Hematopoietic multipotent progenitor cell treated with erythropoietin and hydrocortisone succinate and interleukin-3 and kit ligand, for 8 days (in vitro differentiated cells): ENCODE results near the gene UBE2J2.

Experiments used
- DNase-seq: peaks from one replicate; pipeline ENCODE4 v3.0.0-alpha.2; 2015

The UBE2J2 gene

GRCh38 chr1:1309251-1310108, 35.8 kb upstream of the UBE2J2 start:
- DNase-seq: peak; percentile 29

DNA sequence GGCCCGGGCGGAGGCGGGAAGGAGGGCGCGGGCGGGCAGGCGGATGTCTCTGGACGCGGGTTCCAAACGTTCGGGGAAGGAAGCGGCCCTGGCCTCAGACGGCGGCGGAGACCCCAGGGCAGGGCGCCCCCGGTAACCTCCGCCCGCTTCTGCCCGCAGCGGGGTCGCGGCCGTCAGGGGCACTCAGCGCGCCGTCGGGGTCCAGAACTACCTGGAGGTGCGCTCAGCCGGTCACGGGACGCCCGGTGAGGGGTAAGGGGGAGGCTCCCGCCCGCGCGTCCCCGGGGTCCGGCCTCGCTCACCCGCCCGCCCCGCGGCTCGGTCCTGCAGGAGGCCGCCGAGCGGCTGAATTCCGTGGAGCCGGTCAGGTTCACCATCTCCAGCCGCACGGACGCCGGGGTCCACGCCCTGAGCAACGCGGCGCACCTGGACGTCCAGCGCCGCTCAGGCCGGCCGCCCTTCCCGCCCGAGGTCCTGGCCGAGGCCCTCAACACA, 35.1 kb upstream of the UBE2J2 start:
- no peak for DNase-seq

DNA sequence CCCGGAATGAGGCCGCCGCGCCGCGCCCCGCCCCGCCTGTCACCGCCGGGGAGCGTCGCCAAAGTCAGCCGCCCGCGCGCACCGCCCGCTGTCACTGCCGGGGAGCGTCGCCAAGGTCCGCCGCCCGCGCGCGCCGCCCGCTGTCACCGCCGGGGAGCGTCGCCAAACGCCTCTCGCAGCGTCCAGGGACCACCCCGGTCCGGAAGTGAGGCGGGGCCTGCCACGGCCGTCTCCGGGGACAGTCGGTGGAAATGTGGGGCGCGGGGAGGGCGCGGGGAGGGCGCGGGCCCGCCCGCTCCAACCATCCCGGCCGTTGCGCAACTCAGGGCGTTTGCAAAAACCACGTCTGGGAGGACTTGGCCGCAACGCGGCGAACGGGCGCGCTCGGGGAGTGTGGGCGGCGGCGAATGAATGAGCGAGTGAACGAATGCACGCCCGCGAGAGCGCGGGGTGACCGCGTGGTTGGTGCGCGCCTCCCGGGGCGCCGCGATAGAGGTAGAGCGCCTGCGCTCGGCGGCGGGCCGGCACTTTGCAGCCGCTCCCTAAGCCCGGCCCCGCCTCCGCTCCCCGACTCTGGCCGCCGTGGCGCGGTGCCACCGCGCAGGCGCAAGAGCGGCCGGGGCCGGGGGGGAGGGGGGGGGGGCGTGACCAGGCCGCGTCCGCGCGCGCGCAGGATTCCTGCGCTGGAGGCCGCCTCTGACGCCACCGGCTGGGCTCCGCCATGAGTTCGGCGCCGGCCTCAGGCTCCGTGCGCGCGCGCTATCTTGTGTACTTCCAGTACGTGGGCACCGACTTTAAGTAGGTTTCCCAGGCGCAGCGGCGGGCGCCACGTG, 34.5 kb upstream of the UBE2J2 start, which contains the start of the genes ACAP3 and PUSL1:
TSS of gene ACAP3 (minus strand) at position 8 of the 833 bp plus-strand sequence. CDS start 115 bp downstream, outside the sequence.
TSS of gene PUSL1 (plus strand) at position 675 of the 833 bp plus-strand sequence. CDS start at position 722, 47 bp downstream.
- DNase-seq: peak; percentile 92

DNA sequence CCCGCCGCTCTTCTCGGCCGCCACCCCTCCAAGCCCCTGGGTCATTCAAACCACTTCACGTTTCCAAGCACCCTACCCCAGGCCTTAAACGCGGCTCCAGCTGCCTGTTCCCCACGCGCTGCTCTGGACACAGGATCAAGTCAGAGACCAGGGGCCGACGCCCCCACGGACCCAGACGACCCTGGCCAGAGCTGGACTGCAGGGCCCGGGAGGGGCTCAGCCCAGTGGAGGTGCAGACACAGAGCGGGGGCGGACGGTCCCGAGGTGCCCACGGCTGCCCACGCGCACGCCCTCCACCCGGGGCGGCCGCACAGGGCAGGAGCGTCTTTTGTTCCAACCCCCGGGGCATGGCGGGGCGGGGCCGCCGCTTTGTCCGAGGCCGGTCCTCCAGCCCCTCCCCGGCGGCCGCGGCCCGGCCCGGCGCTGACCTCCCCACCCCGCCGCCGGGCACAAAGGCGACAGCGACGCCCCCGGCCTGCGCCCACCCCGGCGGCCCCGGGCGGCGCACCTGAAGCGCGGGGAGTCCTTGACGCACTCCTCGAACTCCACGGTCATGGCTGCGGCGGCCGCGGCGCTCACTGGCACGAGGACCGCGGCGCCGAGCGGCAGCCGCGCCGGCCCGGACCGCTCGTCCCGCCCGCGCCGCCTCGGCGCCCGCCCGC, 33.7 kb upstream of the UBE2J2 start:
- no peak for DNase-seq

GRCh38 chr1:1306661-1307260, 33.1 kb upstream of the UBE2J2 start:
- DNase-seq: no peak

DNA sequence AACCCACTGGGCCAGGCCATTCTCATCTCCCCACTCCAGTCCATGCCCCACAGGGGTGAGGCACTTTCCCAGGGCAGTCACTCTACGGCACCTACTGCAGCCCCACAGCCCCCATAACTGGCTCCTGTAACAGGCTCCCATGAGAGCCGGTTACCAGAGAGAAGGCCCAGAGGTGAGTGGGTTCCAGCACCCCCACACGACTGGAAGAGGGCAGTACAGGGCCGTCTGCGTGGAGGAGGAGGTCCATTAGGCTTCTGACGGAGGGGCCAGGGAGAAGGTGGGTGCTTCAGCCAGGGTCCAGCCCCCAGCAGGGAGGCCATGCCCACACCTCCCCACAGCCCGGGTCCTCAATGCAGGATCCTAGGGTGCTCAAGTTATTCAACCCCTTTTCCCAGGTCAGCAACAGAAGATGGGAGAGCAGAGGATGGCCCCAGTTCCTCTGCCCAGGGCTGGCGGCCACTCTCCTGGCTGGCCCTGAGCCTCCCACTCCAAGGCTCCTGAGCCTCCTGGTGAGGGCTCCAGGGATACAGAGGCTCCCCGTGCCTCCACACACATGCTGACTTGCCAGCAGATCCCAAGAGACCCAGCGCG, 32.5 kb upstream of the UBE2J2 start:
- peak; percentile 45 for DNase-seq

DNA sequence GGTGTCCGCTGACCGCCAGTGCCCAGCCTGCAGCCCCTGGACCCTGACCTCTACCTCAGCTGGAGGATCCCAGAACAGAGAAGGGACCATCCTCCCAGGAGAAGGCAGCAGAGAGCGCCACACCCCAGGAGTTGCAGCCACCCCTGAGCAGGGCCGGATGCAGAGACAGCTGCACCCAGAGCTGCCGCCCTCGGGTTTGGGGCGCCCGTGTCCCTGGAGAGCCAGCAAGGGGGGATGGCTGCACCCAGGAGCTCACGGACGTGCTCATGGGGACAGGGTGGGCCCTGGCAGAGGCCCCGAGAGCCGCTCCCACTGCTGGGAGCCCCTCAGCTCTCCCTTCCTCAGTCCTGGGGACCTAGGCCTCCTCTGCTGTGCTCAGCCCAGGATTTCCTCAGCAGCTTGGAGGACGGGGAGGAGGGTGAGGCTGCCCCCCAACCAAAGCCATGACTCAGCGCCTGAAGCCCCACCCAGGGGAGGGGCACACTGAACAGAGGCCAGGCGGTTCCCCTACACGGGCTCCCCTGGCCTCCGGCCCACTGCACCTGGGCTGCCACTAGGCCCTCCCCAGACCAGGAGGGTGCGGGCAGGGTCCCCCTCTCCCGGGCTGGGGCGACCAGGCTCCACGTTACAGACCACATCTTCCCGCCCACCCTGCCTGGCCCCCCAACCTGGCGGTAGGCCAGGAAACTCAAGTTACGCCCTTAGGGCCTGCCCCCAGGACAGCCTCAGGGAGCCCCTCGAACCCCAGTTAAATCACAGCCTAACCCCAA, 31.8 kb upstream of the UBE2J2 start:
- peak; percentile 86 for DNase-seq

DNA sequence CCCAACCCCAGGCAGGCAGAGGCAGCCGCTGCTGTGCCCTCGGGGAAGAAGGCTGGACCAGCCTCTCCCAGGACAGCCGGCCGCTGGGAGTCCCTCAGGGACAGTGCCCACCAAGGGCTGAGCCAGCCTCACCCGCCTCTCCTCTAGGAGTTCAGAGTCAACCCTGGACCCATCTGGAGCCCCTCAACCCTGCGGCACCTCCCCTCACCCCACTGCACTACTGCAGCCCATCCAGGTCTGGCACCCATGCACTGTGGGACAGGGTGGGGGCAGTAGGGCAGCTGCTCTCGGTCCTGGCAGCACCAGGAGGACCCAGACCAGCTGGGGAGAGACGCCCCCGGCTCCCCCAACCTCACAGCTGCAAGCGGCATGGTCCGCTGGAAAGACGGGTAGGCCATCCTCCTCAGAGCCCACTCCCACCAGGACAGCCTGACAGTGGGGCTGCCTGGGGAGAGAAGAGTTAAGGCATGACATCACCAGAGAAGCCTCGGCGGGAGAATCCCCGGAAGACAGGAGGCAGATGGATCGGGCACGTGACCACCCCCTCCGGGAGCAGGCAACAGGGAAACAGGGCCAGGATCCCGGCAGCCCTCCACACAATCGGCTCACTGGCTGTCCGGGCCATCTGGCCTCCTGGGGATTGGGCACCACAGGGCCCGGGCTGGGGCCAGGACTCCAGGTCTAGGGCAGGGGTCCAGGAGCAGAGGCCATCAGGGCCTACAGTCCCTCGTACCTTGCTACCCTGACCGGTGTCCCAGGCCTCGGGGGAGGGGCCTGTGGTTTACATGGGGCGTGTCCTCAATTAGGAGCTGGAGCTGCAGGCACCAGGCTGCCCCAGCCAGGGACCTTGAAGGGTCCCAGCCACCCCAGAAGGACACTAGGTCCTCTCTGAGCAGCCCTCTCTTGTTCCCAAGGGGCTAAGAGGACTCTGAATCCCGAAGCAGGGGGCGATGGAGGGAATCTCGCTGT, 31.0 kb upstream of the UBE2J2 start:
- peak; percentile 39 for DNase-seq

GRCh38 chr1:1303736-1304135, 30.1 kb upstream of the UBE2J2 start:
- no peak for DNase-seq

DNA sequence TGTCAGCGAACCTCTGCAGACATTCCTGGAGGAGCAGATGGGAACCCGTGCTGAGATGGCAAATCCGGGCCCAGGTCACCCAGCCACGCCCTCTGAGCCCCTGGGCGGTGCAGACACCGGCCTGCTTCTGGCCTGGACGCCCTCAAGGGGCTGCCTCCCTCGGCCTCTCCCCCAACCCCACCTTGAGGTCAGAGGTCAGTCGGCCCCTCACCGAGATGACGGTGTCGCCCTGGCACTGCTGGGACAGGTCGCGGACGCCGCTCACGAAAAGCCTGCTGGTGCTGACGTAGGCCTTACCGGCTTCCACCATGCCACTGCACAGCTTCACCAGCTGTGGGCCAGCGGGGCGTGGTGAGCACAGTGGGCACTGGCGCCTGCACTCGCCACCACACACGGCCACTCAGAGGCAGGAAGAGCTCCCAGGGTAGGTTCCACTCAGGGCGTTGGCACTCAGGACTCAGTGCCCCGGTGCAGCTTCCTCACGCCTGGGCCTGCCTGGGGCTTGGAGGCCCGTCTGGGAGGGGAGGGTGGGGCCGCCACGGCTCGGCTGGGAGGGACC, 29.4 kb upstream of the UBE2J2 start:
- DNase-seq: no peak

GRCh38 chr1:1302006-1302430, 28.4 kb upstream of the UBE2J2 start:
- DNase-seq: no peak

DNA sequence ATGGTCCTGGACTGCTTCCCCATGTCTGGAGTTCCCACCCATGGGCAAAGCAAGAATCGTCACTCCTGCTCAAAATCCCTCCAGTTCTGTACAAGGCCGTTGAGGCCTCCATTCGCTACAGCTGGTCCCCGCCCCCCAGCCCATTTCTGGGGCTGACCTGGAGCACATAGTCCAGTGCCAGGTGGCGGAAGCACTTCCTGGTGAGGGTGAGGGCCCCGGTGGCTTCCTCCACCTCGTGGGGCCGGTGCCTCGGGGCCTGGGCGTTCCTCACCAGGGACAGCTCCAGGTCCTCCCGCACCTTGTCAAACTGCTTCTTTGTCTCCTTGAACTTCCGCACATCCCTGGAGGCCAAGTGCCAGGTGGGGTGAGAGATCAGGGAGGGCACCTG, 26.7 kb upstream of the UBE2J2 start:
- DNase-seq: no peak

GRCh38 chr1:1299686-1300351, 26.2 kb upstream of the UBE2J2 start:
- DNase-seq: peak; percentile 15

DNA sequence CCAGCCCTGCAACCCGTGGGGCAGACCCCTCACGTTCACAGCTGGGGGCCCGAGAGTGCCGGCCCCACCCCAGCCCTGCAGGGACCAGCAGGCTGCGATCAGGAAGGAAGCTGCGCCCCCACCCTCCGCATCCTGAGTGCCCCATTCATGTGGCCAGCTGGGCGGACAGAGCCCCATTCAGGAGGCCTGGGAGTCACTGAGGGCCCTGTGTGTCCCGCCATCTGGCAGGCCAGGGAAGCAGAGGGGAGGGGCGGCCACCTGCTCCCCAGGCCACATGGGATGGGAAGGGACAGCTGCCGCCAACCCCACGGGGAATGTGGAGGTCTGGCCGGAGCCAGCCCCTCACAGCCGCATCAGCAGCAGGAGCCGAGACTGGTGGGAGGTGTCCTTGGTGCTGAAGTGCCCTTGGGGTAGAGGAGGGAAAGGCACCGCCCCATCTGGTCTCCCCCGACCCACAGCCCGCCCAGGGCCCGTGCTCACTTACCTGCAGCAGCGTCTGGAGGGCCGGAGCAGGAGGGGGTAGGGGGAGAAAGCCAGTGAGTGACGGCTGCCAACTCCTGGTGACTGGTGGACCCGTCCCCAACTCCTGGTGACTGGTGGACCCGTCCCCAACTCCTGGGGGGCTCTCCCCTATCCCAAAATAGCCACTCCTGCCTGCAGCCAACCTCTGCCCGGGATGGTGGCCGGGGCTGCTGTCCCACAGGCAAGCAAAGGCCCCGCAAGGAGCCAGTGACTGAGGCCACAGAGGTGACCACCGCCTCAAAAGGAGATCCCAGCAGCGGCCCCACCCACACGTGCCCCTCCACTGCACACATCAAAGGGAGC, 25.4 kb upstream of the UBE2J2 start:
- DNase-seq: no peak

GRCh38 chr1:1297802-1298424, 24.3 kb upstream of the UBE2J2 start:
- no peak for DNase-seq

- DNase-seq: no peak
Measured at GRCh38 chr1:1296070-1297061, 22.7 kb upstream of the UBE2J2 start.
